Tibial nerve (tissue), 4 donors: ENCODE results near the gene GANAB. TPM values are rescaled to one million over a fixed set of nuclear protein-coding genes. Genes with fewer than 3 reads are reported as not detected.
A peak's percentile ranks its signal among the peaks of the same experiment; 100 is the strongest.
"Not testable (repeated sequence)": the region's sequence is repeated elsewhere in the genome, so short reads cannot be mapped to it uniquely, and the experiment has no call there.

Experiments
- DNase-seq, 2 donors: peaks; one replicate each; pipeline ENCODE4 v3.0.0-alpha.2; 2019; ENCODE audit warnings: low spot score in 2 of 2
- H3K27ac ChIP-seq, 4 donors: fragments of 200-600 bp; sonication (generic) in 3 of 4; one replicate each; pipeline ENCODE4 v1.5.1; 2017 to 2019; ENCODE audit warnings: mild to moderate bottlenecking in 1 of 4
- H3K27me3 ChIP-seq, 2 donors: fragments of 200-600 bp; sonication (generic) in 1 of 2; one replicate each; pipeline versions ENCODE4 v1.5.1 to v1.6.0; 2017 to 2019
- H3K36me3 ChIP-seq, 3 donors: fragments of 200-600 bp; sonication (generic); one replicate each; pipeline ENCODE4 v1.5.1; 2018 to 2019
- H3K4me1 ChIP-seq, 4 donors: fragments of 200-600 bp; sonication (generic) in 3 of 4; one replicate each; pipeline ENCODE4 v1.5.1; 2017 to 2019
- H3K4me3 ChIP-seq, 4 donors: fragments of 200-600 bp; sonication (generic) in 3 of 4; one replicate each; pipeline ENCODE4 v1.5.1; 2017 to 2019; ENCODE audit warnings: mild to moderate bottlenecking in 1 of 4, moderate library complexity in 1 of 4
- H3K9me3 ChIP-seq, 4 donors: fragments of 200-600 bp; sonication (generic) in 3 of 4; one replicate each; pipeline ENCODE4 v1.5.1; 2017 to 2019
- CTCF ChIP-seq, 5 experiments: fragments of 200-600 bp in 3 of 5; fragments of 450-650 bp in 2 of 5; sonication (generic) in 3 of 5; IDR thresholded peaks; one replicate each; pipeline ENCODE4 v1.5.1; 2016 to 2019; ENCODE audit warnings: antibody characterized with exemption in 5 of 5, mild to moderate bottlenecking in 3 of 5, moderate library complexity in 2 of 5
- EP300 ChIP-seq, 2 donors: sonication (generic); formaldehyde crosslinking; IDR thresholded peaks; one replicate each; pipeline ENCODE4 v1.6.1; 2017; ENCODE audit warnings: antibody characterized with exemption in 2 of 2, mild to moderate bottlenecking in 1 of 2
- POLR2A ChIP-seq, 2 donors: fragments of 450-650 bp; IDR thresholded peaks; one replicate each; pipeline ENCODE4 v1.6.1; 2017; ENCODE audit warnings: antibody characterized with exemption in 2 of 2, mild to moderate bottlenecking in 2 of 2, moderate library complexity in 2 of 2
- WGBS, 2 donors: methylation state at CpG; one replicate each; pipeline ENCODE4 v1.1.5; 2018; 5-methylcytosine and 5-hydroxymethylcytosine counted together
- total RNA-seq, 4 donors: library from RNA; depleted of rRNA; stranded (reverse); fragments of >200 nt; gene quantifications; one replicate each; pipeline ENCODE4 v1.1.0, GENCODE V29; 2016

The GANAB gene
- total RNA-seq = 100 to 1,000 TPM; 107 to 150 (median 121) TPM

DNA sequence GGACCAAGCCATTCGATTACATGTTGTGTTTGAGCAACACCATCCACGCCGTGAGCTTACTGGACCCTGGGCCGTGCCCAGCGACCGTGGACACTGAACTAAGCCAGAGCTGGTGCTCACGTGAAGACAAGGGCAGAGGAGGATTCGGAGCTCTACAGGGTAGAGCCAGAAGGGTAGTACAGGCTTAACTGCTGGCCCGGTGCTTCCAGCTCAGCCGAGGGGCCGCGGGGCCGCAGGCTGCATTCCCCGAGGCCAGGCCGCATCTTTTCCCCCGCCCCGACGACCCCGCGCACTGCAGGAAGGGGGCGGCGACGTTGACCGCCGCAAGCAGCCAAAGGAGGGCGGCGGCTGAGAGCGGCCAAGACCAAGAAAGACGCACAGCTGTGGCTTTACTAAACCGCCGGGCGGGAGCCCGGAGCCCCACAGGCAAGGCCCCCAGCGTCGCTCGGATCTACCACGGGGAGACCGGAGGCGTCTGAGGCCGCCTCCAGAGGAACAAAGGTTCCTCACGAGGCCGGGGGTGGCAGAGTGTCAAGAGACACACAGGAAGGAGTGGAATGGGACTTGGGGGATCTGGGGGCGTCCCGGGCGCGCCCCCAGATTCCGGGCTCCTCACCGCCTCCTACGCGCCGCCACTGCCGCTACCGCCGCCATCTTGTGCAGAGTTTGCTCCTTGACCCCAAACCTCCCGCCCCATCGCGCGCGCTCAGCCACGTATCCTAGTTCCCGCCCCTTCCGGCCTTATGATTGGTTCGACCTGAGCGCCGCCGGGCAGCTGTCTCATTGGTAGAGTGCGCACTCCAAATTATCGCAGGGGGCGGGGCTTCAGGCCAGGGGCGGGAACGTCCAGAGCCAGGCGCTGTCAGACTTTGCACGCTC lies at the start of gene GANAB:
TSS of gene GANAB (minus strand) at position 668 of the 879 bp plus-strand sequence. CDS start at position 654, 14 bp downstream.
- peak within 1 kb of the TSS; percentile 87 to 99 (median 90) for H3K4me3 ChIP-seq
- peaks cover 0 to 47% (median 16%) of the 10 kb centered on the region in 4 donors for H3K4me1 ChIP-seq
- H3K9me3 ChIP-seq = no peaks in the 10 kb centered on the region
- H3K36me3 ChIP-seq = peaks cover 0 to 59% (median 4%) of the 10 kb centered on the region in 3 donors
- DNase-seq = peak; percentile 100
- H3K27me3 ChIP-seq = no peaks in the 10 kb centered on the region
- H3K27ac ChIP-seq = peak within 1 kb of the TSS; percentile 72 to 98 (median 95)
- WGBS, 2 donors = 1% methylated on average over 49 to 72 of the region's 73 CpGs
- TF ChIP-seq CTCF (IDR thresholded peaks at IDR 0.05) (peak in 1 of 5 experiments; percentile 17), POLR2A (IDR thresholded peaks at IDR 0.05) (peak; percentile 55 to 78), EP300 (IDR thresholded peaks at IDR 0.05) (peak; percentile 74 to 88)

DNA sequence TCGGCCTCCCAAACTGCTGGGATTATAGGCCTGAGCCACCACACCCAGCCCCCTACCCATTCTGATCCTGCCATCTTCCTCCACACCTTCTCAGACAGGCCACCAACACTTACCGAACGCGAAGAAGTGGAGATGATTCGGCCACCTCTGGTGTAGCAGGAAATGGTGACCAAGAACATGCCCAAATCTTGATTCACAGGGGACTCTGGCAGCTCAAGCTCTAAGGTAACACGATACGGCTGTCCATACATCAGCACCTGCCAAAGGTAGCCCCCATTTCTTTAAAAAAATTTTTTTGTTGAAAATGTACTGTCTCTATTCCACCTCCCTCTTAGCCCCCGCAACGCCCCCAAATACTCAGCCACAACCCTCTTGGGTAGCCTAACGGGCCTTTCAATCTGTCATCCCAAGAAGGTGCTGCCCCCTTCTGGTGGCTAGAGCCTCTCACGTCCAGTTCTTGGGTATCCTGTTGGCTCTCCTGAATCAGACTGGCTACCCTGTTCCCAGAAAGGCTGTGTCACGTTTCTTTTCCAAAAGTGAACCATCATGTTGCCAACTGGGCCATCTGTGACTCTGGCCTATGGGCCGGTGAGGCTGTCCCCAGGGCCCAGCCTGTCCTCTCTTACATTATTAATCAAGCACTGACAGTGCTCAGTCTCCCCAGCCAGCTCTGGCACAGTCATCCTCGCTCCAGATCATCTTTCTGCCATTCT lies 48.2 kb upstream of the GANAB start:
- Histone ChIP-seq H3K4me3 (no peak overlapping the region), H3K27me3 (no peaks in the 10 kb centered on the region), H3K36me3 (peaks cover 0 to 50% (median 3%) of the 10 kb centered on the region in 3 donors), H3K4me1 (peaks cover 0 to 22% (median 4%) of the 10 kb centered on the region in 4 donors), H3K27ac (peak overlapping the region in 1 of 4 donors; percentile 29), H3K9me3 (no peaks in the 10 kb centered on the region)
- peak; percentile 79 to 90 for DNase-seq
- 47 to 49% methylated on average over 14 of the region's 14 CpGs for WGBS, 2 donors
- TF ChIP-seq POLR2A (IDR thresholded peaks at IDR 0.05) (no peak), CTCF (IDR thresholded peaks at IDR 0.05) (peak; percentile 70 to 84 (median 83)), EP300 (IDR thresholded peaks at IDR 0.05) (peak in 1 of 2 donors; percentile 31)

DNA sequence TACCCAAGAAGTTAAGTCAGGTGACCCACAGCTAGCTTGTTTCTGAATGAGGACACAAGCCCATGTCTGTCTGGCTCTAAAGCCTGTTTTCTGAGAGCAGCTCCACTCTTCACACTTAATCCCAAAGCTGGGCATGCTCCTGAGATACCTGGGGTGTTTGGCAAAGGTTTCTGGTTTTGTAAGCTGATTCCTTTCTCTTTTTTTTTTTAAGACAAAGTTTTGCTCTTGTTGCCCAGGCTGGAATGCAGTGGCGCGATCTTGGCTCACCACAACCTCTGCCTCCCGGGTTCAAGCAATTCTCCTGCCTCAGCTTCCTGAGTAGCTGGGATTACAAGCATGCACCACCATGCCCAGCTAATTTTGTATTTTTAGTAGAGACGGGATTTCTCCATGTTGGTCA lies 47.2 kb upstream of the GANAB start:
- not testable (repeated sequence) for H3K27me3 ChIP-seq, DNase-seq, H3K4me3 ChIP-seq, H3K9me3 ChIP-seq, H3K27ac ChIP-seq
- Histone ChIP-seq H3K36me3 (peaks cover 0 to 49% (median 3%) of the 10 kb centered on the region in 3 donors), H3K4me1 (peaks cover 0 to 23% (median 4%) of the 10 kb centered on the region in 4 donors)
- WGBS, 2 donors = 74 to 86% methylated on average over 4 of the region's 4 CpGs

GRCh38 chr11:62689421-62690183 lies 43.2 kb upstream of the GANAB start, which contains the start of gene LRRN4CL:
Gene LRRN4CL, minus strand, starts transcription at chr11:62689530. Its CDS starts 1,022 bp downstream, at chr11:62688508.
- Histone ChIP-seq H3K27ac (peak within 1 kb of the TSS in 3 of 4 donors; percentile 64 to 81 (median 75)), H3K27me3 (peaks cover 0 to 13% of the 10 kb centered on the region in 2 donors), H3K36me3 (peaks cover 0 to 42% (median 3%) of the 10 kb centered on the region in 3 donors), H3K4me1 (peaks cover 0 to 29% (median 5%) of the 10 kb centered on the region in 4 donors), H3K4me3 (peak within 1 kb of the TSS; percentile 19 to 47 (median 28)), H3K9me3 (no peaks in the 10 kb centered on the region)
- 38 to 45% methylated on average over 11 of the region's 11 CpGs for WGBS, 2 donors
- DNase-seq = peak; percentile 79 to 88
- TF ChIP-seq EP300 (IDR thresholded peaks at IDR 0.05) (peak in 1 of 2 donors; percentile 82), CTCF (IDR thresholded peaks at IDR 0.05) (no peak), POLR2A (IDR thresholded peaks at IDR 0.05) (peak; percentile 28 to 52)

- Histone ChIP-seq H3K27me3 (peaks cover 0 to 13% of the 10 kb centered on the region in 2 donors), H3K4me1 (peaks cover 0 to 24% (median 3%) of the 10 kb centered on the region in 4 donors), H3K27ac (peak overlapping the region in 2 of 4 donors; percentile 71 to 81), H3K4me3 (peak overlapping the region; percentile 18 to 47 (median 25)), H3K9me3 (no peaks in the 10 kb centered on the region), H3K36me3 (peaks cover 0 to 38% (median 3%) of the 10 kb centered on the region in 3 donors)
- WGBS, 2 donors = 24 to 41% methylated on average over 1 of the region's 1 CpG
- no peak for DNase-seq
- TF ChIP-seq POLR2A (IDR thresholded peaks at IDR 0.05) (no peak), CTCF (IDR thresholded peaks at IDR 0.05) (no peak), EP300 (IDR thresholded peaks at IDR 0.05) (no peak)
Measured at GRCh38 chr11:62688491-62688890, 42.1 kb upstream of the GANAB start.
